ENCODE results near the gene PDIA6.

Gene PDIA6

DNA sequence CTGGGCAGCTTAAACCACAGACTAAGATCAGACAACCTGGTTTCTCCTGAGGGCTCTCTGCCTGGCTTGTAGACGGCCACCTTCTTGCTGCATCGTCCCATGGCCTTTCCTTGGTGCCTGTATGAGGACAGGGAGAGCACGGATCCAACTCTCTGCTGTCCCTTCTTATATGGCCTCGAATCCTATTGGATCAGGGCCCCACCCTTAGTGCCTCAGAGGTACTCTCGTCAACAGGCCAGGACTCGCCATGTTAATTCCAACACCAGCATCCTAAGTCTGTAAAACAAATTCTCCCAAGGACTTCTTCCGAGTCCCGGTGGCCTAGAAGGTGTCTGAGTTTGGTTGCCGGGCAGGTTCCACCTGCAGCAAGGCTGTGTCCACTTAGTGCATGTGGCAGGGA, 51.0 kb downstream of the PDIA6 start:
- Histone ChIP-seq H3K79me2 (ENCODE audit: low read length) (no peaks in the 10 kb centered on the region), H3K27ac (ENCODE audit: low read length) (no peak overlapping the region), H3K4me3 (ENCODE audit: low read length) (no peak overlapping the region), H4K20me1 (ENCODE audit: insufficient read depth, low read length) (no peaks in the 10 kb centered on the region), H2AFZ (ENCODE audit: low read depth, low read length) (no peak overlapping the region), H3K9me3 (ENCODE audit: insufficient read depth, low read length) (no peaks in the 10 kb centered on the region), H3K4me1 (ENCODE audit: low read length) (no peaks in the 10 kb centered on the region), H3K36me3 (replicated peaks; ENCODE audit: low read depth, low read length) (no peaks in the 10 kb centered on the region), H3K4me2 (ENCODE audit: low read length) (no peak overlapping the region), H3K9ac (ENCODE audit: low read length) (no peak overlapping the region), H3K27me3 (ENCODE audit: low read depth, low read length) (no peaks in the 10 kb centered on the region)
- TF ChIP-seq CTCF (IDR thresholded peaks at IDR 0.05; ENCODE audit: low read depth, low read length) = no peak
- TF ChIP-seq EZH2phosphoT487 (IDR thresholded peaks at IDR 0.05; ENCODE audit: low read depth) = no peak

- no peak overlapping the region for H3K27ac ChIP-seq (ENCODE audit: low read length)
- H3K27me3 ChIP-seq (ENCODE audit: low read depth, low read length) = no peaks in the 10 kb centered on the region
- no peaks in the 10 kb centered on the region for H3K9me3 ChIP-seq (ENCODE audit: insufficient read depth, low read length)
- H3K36me3 ChIP-seq (replicated peaks; ENCODE audit: low read depth, low read length) = no peaks in the 10 kb centered on the region
- H3K9ac ChIP-seq (ENCODE audit: low read length) = no peak overlapping the region
- H3K79me2 ChIP-seq (ENCODE audit: low read length) = no peaks in the 10 kb centered on the region
- H3K4me3 ChIP-seq (ENCODE audit: low read length) = no peak overlapping the region
- no peak for TF ChIP-seq EZH2phosphoT487 (IDR thresholded peaks at IDR 0.05; ENCODE audit: low read depth)
- no peak for TF ChIP-seq CTCF (IDR thresholded peaks at IDR 0.05; ENCODE audit: low read depth, low read length)
- H3K4me2 ChIP-seq (ENCODE audit: low read length) = no peak overlapping the region
- no peak overlapping the region for H2AFZ ChIP-seq (ENCODE audit: low read depth, low read length)
- H3K4me1 ChIP-seq (ENCODE audit: low read length) = no peaks in the 10 kb centered on the region
- H4K20me1 ChIP-seq (ENCODE audit: insufficient read depth, low read length) = no peaks in the 10 kb centered on the region
Observed at GRCh38 chr2:10760794-10761504, 51.6 kb downstream of the PDIA6 start.

GRCh38 chr2:10759151-10759714, 53.4 kb downstream of the PDIA6 start:
- H3K27me3 ChIP-seq (ENCODE audit: low read depth, low read length) = no peaks in the 10 kb centered on the region
- TF ChIP-seq CTCF (IDR thresholded peaks at IDR 0.05; ENCODE audit: low read depth, low read length) (no peak), EZH2phosphoT487 (IDR thresholded peaks at IDR 0.05; ENCODE audit: low read depth) (no peak)
- no peaks in the 10 kb centered on the region for H4K20me1 ChIP-seq (ENCODE audit: insufficient read depth, low read length)
- no peak overlapping the region for H3K4me3 ChIP-seq (ENCODE audit: low read length)
- no peaks in the 10 kb centered on the region for H3K4me1 ChIP-seq (ENCODE audit: low read length)
- no peak overlapping the region for H2AFZ ChIP-seq (ENCODE audit: low read depth, low read length)
- no peaks in the 10 kb centered on the region for H3K79me2 ChIP-seq (ENCODE audit: low read length)
- no peak overlapping the region for H3K27ac ChIP-seq (ENCODE audit: low read length)
- H3K9me3 ChIP-seq (ENCODE audit: insufficient read depth, low read length) = no peaks in the 10 kb centered on the region
- H3K9ac ChIP-seq (ENCODE audit: low read length) = no peak overlapping the region
- no peaks in the 10 kb centered on the region for H3K36me3 ChIP-seq (replicated peaks; ENCODE audit: low read depth, low read length)
- H3K4me2 ChIP-seq (ENCODE audit: low read length) = no peak overlapping the region

DNA sequence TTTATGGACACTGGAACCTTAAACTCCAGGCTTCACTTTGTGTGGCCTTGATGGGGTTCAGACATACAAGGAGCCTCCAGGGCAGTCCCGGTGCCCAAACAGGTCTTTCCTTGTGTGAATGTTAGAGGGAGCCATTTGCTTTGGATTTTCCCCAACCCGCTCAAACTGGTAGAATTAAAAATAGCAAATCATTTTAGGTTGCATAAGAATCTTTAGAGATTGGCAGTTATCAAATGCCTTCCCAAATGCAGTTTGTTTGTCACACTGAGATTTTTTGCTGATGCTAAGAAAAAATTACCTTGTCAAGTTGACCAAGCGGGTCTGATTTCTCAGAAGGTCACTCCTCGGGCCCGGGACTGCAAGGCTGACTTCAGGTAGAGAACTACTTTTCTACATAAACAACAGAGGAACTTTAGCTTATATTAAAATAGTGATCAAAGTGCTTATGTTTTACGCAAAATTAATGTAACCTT, 54.7 kb downstream of the PDIA6 start:
- Histone ChIP-seq H3K9ac (ENCODE audit: low read length) (no peak overlapping the region), H2AFZ (ENCODE audit: low read depth, low read length) (no peak overlapping the region), H3K4me1 (ENCODE audit: low read length) (no peaks in the 10 kb centered on the region), H3K9me3 (ENCODE audit: insufficient read depth, low read length) (no peaks in the 10 kb centered on the region), H3K36me3 (replicated peaks; ENCODE audit: low read depth, low read length) (no peaks in the 10 kb centered on the region), H3K27ac (ENCODE audit: low read length) (no peak overlapping the region), H3K4me2 (ENCODE audit: low read length) (no peak overlapping the region), H3K79me2 (ENCODE audit: low read length) (no peaks in the 10 kb centered on the region), H4K20me1 (ENCODE audit: insufficient read depth, low read length) (no peaks in the 10 kb centered on the region), H3K4me3 (ENCODE audit: low read length) (no peak overlapping the region), H3K27me3 (ENCODE audit: low read depth, low read length) (no peaks in the 10 kb centered on the region)
- TF ChIP-seq EZH2phosphoT487 (IDR thresholded peaks at IDR 0.05; ENCODE audit: low read depth) = no peak
- TF ChIP-seq CTCF (IDR thresholded peaks at IDR 0.05; ENCODE audit: low read depth, low read length) = no peak

Data from OCI-LY3 (cell line).